ENCODE data around the gene BMP6. TPM values are rescaled to one million over a fixed set of nuclear protein-coding genes. Genes with fewer than 3 reads are reported as not detected.
"Not testable (repeated sequence)": the region's sequence is repeated elsewhere in the genome, so short reads cannot be mapped to it uniquely, and the experiment has no call there.

The BMP6 gene
- total RNA-seq, 4 donors from 2014 or later: 1.8 to 7.4 (median 3.8) TPM

GRCh38 chr6:7893342-7893741 lies 167.4 kb downstream of the BMP6 start:
- H3K27ac ChIP-seq: no peak overlapping the region
- H3K27me3 ChIP-seq: no peaks in the 10 kb centered on the region
- H3K9me3 ChIP-seq: no peaks in the 10 kb centered on the region
- no peak overlapping the region for H3K4me3 ChIP-seq
- peaks cover 96% of the 10 kb centered on the region for H3K36me3 ChIP-seq
- TF ChIP-seq POLR2AphosphoS5 (IDR thresholded peaks at IDR 0.05): no peak
- TF ChIP-seq EP300 (IDR thresholded peaks at IDR 0.05): no peak
- TF ChIP-seq POLR2A (IDR thresholded peaks at IDR 0.05): no peak
- no peak for TF ChIP-seq CTCF (IDR thresholded peaks at IDR 0.05)
- no peak for DNase-seq (ENCODE audit: low spot score in 2 of 2)
- 96% methylated on average over 12 of the region's 12 CpGs for WGBS
- no peaks in the 10 kb centered on the region for H3K4me1 ChIP-seq

GRCh38 chr6:7894262-7895124 lies 168.6 kb downstream of the BMP6 start:
- Histone ChIP-seq H3K27me3 (no peaks in the 10 kb centered on the region), H3K36me3 (peaks cover 95% of the 10 kb centered on the region), H3K27ac (no peak overlapping the region), H3K9me3 (no peaks in the 10 kb centered on the region), H3K4me1 (no peaks in the 10 kb centered on the region), H3K4me3 (no peak overlapping the region)
- TF ChIP-seq POLR2AphosphoS5 (IDR thresholded peaks at IDR 0.05) (no peak), CTCF (IDR thresholded peaks at IDR 0.05) (no peak), POLR2A (IDR thresholded peaks at IDR 0.05) (no peak), EP300 (IDR thresholded peaks at IDR 0.05) (no peak)
- DNase-seq (ENCODE audit: low spot score in 2 of 2): no peak
- WGBS: 79% methylated on average over 13 of the region's 13 CpGs

GRCh38 chr6:7895125-7895423 lies 169.2 kb downstream of the BMP6 start:
- TF ChIP-seq POLR2A (IDR thresholded peaks at IDR 0.05) (no peak), EP300 (IDR thresholded peaks at IDR 0.05) (no peak), CTCF (IDR thresholded peaks at IDR 0.05) (no peak), POLR2AphosphoS5 (IDR thresholded peaks at IDR 0.05) (no peak)
- H3K4me3 ChIP-seq: no peak overlapping the region
- no peak overlapping the region for H3K27ac ChIP-seq
- H3K27me3 ChIP-seq: no peaks in the 10 kb centered on the region
- peaks cover 95% of the 10 kb centered on the region for H3K36me3 ChIP-seq
- H3K9me3 ChIP-seq: no peaks in the 10 kb centered on the region
- DNase-seq (ENCODE audit: low spot score in 2 of 2): no peak
- H3K4me1 ChIP-seq: no peaks in the 10 kb centered on the region
- 77% methylated on average over 5 of the region's 7 CpGs for WGBS

GRCh38 chr6:7896465-7896987 lies 170.6 kb downstream of the BMP6 start:
- Histone ChIP-seq H3K4me1 (no peaks in the 10 kb centered on the region), H3K4me3 (no peak overlapping the region), H3K27ac (no peak overlapping the region), H3K9me3 (no peaks in the 10 kb centered on the region), H3K27me3 (no peaks in the 10 kb centered on the region), H3K36me3 (peaks cover 92% of the 10 kb centered on the region)
- no peak for DNase-seq (ENCODE audit: low spot score in 2 of 2)
- WGBS: 81% methylated on average over 6 of the region's 6 CpGs
- TF ChIP-seq CTCF (IDR thresholded peaks at IDR 0.05) (no peak), EP300 (IDR thresholded peaks at IDR 0.05) (no peak), POLR2AphosphoS5 (IDR thresholded peaks at IDR 0.05) (no peak), POLR2A (IDR thresholded peaks at IDR 0.05) (no peak)

- H3K27ac ChIP-seq: no peak overlapping the region
- WGBS: 92% methylated on average over 9 of the region's 9 CpGs
- no peak for TF ChIP-seq POLR2A (IDR thresholded peaks at IDR 0.05)
- no peak for TF ChIP-seq CTCF (IDR thresholded peaks at IDR 0.05)
- no peak for TF ChIP-seq EP300 (IDR thresholded peaks at IDR 0.05)
- no peaks in the 10 kb centered on the region for H3K9me3 ChIP-seq
- H3K4me1 ChIP-seq: no peaks in the 10 kb centered on the region
- H3K4me3 ChIP-seq: no peak overlapping the region
- peaks cover 91% of the 10 kb centered on the region for H3K36me3 ChIP-seq
- H3K27me3 ChIP-seq: no peaks in the 10 kb centered on the region
- no peak for DNase-seq (ENCODE audit: low spot score in 2 of 2)
Observed at GRCh38 chr6:7897461-7898192, 171.7 kb downstream of the BMP6 start.

- H3K9me3 ChIP-seq; H3K4me1 ChIP-seq; DNase-seq (ENCODE audit: low spot score in 2 of 2); H3K27me3 ChIP-seq; H3K27ac ChIP-seq; H3K4me3 ChIP-seq: not testable (repeated sequence)
- peaks cover 91% of the 10 kb centered on the region for H3K36me3 ChIP-seq
- 96% methylated on average over 8 of the region's 8 CpGs for WGBS
Observed at GRCh38 chr6:7898193-7898586, 172.3 kb downstream of the BMP6 start.
